GM15510 (cell line): ENCODE measurements around the gene ETNK2.

Source experiments
- POLR2A ChIP-seq: IDR thresholded peaks from 3 replicates; pipeline ENCODE4 v1.6.1; 2011; ENCODE audit warnings: borderline replicate concordance; ENCODE audit not compliant: insufficient read length; ENCODE audit errors: extremely low read depth

ETNK2 gene

DNA sequence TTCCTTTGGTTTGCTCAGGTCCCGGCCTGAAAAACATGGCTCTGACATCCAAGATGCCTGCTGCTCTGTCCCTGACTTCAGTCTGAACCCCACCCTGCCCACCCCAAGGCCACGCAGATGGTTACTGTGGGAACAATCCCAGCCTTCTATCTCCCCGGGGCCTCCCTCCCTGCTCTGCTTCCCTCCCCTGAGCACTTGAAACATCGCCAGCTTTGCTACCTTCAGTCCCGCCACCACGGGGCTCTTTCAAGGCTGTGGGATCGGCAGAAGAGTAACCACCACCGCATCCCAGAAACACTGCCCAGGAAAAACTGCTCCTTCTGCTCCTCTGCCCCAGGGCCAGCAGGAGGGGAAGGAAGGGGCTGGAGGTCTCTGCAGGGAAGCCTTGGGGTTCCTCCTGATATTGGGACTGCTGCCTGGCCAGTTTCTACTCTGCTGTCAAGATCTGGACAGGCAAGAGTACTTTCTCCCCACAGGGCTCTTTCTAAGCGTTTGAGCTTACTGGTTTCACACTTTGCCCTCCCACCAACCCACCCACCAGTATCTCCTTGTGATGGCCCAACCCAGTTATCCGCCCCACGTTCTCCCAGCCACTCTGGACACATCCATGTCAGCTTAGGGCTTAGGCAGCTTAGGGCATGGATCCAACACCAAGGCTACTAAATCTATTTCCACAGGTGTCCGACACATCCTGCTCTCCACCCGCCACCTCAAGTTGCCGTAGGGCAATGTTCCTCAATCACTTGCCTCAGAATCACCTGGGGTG lies 8.4 kb downstream of the ETNK2 start:
- TF ChIP-seq POLR2A = no peak

DNA sequence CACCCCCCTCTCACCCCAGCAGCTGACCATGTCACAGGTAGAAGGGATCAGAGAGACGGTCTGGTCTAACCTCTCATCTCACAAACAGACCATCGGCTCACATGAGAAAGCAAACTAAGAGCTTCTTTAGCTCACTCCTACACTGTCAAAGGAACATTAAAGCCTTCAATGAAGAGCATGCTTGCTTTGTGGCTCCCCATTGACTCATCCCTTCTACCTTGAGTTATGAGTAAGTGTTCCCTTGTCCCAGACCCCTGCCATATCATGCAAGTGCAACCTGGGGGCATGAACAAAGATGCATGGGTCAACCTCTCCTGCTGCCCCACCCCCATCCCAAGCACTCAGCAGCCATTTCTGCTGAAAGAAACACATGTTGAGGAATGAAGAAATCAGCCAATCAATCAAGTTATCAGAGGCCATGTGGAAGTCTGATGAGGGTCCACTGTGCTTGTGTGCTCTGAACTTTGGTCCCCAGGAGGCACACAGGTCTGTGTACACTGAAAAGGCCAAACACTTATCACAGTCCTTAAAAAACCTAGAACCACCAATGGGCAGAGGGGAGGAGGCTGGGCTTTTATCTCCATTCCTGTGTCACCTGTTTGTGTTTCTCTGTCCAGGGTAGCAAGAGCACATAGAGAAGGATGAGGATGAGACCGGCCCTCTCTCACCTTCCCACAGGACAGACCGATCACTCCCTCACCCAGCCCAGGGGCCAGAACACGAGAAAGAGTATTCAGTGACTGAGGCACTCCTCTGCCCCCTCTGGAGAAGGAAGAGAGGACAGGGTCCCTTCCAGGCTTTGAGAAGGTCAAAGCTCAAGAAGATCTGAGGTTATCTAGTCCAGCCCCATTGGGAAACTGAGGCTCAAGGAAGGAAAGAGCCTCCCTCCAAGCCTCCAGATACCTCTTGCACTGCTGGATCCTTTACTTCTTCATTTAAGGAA lies 9.5 kb downstream of the ETNK2 start:
- TF ChIP-seq POLR2A = no peak

DNA sequence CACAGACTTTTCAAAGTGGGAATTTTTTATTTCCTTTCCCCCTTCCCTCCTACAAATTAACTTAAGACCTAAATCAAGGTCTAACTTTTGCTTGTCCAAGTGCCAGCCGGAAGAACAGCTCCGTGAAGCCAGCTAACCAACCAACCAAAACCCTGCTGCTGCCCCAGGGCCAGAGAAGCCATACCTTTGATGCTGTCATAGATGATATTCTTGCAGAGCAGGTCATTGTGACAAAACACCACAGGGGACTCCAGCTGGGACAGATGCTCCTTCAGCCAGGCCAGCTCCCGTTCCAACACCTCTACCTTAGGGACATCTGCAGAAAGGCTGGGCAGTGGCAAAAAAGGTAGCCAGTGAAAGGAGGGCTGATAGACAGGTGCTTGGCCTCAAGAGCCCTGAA lies 10.7 kb downstream of the ETNK2 start:
- no peak for TF ChIP-seq POLR2A

DNA sequence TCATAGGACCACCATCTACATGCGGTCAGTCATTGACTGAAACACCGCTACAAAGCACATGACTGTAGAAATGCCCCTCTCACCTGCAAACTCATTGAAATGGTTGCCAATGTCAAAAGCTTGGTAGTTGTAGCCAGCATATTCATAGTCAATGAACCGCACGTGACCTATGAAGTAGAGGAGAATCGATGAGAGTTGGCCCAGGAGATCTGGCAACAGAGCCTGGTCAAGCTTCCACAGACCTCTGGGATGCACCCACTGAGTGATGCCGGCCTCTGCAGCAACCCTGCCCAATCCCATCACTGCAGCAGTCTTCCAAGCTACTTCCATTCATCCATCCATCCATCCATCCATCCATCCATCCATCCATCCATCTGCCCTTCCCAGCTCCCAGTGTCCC lies 11.9 kb downstream of the ETNK2 start:
- no peak for TF ChIP-seq POLR2A

DNA sequence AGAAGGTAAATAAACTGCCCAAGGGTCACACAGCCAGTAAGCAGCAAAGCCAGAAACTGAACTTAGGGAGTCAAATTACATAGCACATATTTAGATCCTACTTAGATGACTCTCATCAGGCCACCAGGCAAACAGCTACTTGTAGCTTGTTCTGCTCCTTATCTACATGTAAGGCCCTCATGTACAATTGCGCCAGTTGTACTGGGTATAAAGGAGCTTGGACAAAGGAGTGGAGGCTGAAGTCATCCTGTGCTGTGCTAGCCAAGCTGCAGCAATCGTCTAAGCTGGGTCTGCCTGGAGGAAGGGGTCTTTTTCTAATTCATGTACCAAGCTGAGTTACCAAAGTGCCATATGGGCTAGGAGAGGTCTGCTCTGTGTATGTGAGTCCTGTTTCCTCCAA lies 12.8 kb downstream of the ETNK2 start:
- no peak for TF ChIP-seq POLR2A

DNA sequence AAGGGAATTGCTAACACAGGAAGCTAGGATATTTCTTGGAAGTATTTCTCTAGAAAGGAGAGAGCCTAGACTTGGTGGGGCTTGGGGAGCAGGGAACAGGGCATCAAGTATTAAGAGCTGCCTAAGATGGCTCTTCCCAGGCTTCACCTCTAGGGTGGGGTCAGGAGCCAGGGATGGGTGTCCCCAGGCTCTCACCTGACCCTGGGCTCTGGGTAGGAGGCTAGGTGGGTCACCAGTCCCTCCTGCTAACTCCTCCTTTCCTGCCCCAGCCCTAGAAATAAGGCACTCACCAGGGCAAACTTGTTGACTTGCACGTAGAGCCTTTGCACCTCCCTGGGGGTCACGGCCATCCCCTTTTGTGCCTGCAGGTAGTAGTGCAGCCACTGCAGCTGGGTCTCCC lies 15.0 kb downstream of the ETNK2 start:
- TF ChIP-seq POLR2A = no peak

DNA sequence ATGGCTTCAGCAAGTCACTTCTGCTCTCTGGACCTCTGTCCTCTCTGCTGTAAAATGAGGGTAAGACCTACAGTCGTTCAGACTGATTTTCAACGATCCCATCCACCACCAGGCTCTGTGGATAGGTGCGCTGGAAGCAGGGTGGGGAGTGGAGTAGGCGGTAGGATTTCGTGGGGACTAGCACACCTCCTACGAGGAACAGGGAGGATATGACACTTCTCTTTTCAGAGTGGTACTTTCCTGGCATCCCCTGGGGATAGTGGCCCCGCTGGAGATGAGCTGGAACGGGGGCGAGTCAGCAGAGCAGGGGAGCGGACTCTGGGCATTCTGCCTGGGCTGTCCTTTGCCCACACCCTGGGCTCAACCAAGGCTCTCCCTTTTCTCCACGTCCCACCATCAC lies 17.7 kb downstream of the ETNK2 start:
- no peak for TF ChIP-seq POLR2A

DNA sequence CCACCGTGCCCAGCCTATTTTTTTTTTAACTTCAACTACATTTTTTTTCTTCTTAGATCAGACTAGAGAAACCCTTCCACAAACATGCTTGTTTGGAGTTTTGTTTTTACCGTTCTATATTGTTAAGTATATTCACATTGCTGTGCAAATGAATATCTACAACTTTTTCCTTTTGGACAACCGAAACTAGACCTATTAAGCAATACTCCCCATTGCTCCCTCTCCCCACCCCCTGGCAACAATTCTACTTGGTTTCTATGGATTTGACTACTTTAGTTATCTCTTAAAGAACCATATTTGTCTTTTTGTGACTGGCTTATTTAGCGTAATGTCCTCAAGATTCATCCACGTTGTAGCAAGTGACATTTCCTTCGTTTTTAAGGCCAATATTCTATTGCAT lies 19.1 kb downstream of the ETNK2 start:
- TF ChIP-seq POLR2A = no peak

DNA sequence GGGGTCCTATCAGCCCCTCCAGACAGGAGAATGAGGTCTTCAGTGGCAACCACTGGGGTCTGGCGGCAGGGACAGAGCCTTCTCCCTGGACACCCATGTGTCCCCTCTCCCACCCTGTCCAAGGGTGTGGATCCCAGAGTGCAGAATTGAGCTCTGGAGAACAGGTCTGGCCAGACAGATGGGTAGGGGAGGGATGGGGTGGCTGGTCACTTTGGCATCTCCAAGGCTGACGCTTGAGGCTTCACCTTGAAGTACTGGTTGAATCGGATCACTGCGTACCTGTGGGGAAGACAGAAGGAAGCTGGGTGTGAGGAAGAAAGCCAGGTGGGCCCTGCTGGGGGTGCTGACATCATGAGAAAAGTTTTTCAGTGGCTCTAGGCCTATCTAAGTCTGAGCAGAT lies 19.9 kb downstream of the ETNK2 start:
- no peak for TF ChIP-seq POLR2A

DNA sequence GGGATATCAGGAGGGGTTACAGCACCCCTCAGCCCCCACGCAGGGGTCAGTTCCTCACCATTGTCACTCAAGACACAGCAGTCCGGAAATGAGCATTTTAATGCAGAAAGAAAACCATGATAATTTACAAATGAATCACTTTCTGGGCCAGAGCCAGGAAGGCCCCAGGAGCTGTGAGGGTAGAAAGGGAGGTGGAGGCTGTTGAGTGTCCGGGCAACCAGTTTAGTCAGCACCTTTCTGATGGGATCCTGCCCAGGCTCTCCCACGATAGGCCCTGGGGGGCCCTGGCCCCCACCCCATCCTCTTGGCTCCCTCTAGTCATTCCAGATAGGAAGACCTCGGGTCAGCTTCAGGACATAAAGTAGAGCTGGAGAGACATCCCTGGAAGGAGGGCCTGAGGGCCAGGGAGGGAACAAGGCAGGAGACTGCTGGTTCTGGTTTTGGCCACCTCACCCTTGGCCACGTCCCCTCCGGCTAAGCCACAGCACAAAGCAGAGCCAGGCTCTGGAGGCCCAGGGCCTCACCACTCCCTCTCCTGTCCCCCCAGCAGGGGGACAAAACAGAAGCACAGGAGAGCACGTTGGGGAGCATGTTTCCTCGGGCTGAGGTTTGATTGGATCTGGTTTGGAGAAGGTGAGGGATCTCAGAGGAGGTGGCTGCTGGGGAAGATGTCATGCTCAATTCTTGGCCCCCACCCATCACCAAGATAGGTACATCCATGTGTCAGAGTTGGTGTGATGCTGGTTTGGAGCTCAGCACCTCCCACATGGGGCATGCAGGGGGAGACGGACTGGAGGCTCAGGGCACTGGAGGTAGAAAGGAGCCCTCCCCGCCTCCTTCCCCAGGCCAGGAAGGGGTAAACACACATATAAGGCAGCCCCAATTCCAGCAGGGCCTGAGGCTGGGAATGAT lies 20.6 kb downstream of the ETNK2 start:
- TF ChIP-seq POLR2A = no peak

DNA sequence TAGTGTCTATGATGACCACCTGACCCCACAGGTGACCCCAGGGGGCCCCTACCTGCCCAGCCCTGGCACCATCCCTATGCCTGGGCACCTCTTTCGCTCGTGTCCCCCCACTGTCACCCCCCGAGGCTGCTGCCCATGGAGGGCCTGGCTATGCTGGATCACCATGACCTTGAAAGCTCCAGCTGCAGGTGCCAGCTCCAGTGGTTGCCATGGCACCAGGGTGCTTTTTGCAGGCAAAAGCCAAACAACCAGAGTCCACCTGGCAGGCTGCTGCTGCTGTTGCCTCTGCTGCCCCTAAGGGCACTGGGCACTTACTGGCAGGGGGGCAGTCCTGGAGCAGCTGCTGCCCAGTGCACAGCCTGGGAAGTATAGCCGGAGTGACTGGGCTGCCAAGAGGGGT lies 21.7 kb downstream of the ETNK2 start:
- no peak for TF ChIP-seq POLR2A

DNA sequence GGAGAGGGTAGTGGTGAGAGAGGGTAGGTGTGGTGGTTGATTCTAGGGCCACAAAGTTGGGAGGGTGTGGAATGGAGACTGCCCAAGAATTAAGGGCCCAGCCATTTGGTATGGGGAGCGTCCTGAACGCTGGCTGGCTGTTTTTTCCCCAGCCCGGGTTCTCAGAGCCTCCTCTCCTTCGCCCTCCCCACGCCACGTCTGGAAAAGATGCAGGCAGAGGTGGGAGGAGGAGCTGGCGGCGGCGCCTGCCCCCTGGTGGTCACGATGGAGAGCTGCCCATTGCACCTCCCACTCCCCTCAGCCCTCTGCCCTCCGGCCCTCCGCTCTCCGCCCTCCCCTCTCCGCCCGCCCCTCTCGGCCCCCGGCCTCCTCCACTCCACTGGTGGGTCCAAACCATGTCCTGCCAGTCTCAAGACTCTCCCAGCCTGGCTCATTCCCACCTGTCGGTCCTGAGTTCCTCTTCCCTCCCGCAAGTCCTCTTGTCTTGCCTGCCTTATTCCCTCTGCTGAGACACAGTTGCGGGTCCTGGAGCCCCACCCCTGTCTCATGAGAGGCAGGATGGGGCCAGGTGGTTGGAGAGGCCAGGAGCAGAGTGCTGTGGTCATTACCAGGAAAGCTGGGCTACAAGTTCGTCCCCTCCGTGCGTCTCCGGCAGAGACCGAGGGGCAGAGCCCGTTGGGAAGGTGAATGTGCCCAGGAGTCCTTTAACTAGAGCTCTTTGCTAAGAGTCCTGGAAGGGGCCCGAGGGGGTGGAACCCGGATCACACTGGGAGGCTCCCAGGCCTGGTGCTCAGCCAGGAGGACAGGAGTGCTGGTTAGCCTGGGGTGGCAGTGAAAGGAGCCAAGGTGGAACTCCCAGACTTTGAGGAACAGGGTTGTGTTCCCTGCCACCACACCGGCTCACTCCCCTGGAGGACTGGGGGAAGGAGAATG lies 22.6 kb downstream of the ETNK2 start:
- TF ChIP-seq POLR2A = no peak

DNA sequence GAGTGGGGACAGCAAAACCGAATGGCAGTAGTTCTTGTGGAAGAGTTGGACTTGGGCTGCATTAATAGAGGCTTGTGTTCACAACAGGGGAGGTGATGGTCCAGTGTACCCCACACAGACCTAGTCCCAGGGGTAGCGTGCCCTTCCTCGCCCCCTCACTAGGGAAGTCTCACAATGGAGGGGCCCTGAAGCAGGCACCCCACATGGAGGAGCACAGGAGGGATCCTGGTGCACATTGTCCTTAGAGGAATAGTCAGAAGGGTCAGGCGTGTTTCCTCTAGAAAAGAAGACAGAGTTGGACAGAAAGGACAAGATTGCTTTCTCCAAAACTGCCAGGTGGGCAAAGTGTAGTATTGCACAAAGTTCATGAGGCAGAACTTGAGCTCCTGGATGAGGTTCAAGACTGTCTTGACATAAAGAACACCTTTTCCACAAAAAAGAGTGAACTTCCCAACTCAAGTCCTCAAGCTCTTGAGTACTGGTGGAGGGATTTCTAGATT lies 23.3 kb downstream of the ETNK2 start:
- no peak for TF ChIP-seq POLR2A
